ENCODE data around the gene CSTF2T. TPM values are rescaled to one million over a fixed set of nuclear protein-coding genes. Genes with fewer than 3 reads are reported as not detected.

Gene CSTF2T
- total and polyA plus RNA-seq, 2 donors (not counting 3 experiments of a cell fraction or from before 2014, with no cell fraction given) = 4.8 to 19.8 TPM

DNA sequence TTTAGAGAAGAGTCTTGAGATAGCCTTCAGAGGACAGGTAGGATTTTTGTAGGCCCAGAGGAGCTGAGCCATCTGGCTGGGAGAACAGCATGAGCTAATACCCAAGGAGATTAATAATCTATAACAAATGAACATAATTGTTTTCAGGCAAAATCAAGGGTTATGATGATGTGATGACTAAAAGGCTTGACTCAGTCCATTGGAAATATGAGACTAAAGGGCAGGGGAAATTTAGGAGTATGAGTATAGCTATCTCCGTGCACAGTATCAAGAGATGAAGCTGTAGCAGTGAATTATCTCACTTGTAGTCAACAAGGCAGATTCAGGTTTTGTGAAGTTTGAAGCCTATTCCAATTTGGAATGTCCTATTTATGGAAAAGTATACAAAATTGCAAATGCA lies 40.1 kb downstream of the CSTF2T start:
- intact Hi-C loops (cut with micrococcal nuclease) (no loop called here), dilution Hi-C loops (cut with MboI; ENCODE audit: extremely low pct_ligation_motif_present, low sequenced_read_pairs) (no loop called here)
- H2AFZ ChIP-seq (ENCODE audit: low read depth, low read length) = no peak overlapping the region
- no peak for FAIRE-seq
- POLR2A ChIA-PET = no interaction called here
- no peaks in the 10 kb centered on the region for H4K20me1 ChIP-seq (replicated peaks; ENCODE audit: control insufficient read depth, extremely low read depth, insufficient read depth, low read length)
- H3K9me3 ChIP-seq (replicated peaks; ENCODE audit: control insufficient read depth, insufficient read depth, low read length) = no peaks in the 10 kb centered on the region
- no peak for TF ChIP-seq POLR2A (IDR thresholded peaks at IDR 0.05; ENCODE audit: low read depth, low read length)
- TF ChIP-seq MYC (IDR thresholded peaks at IDR 0.05; ENCODE audit: low read depth, low read length) = no peak
- no peak for TF ChIP-seq EZH2 (IDR thresholded peaks at IDR 0.05; ENCODE audit: borderline replicate concordance, low read depth, low read length, severe bottlenecking)
- TF ChIP-seq JUN (IDR thresholded peaks at IDR 0.05; ENCODE audit: borderline replicate concordance, insufficient read depth, insufficient read length, low read depth) = no peak
- no peak for TF ChIP-seq GATA2 (IDR thresholded peaks at IDR 0.05; ENCODE audit: insufficient read depth, insufficient read length, low read depth, low read length)
- no peak for TF ChIP-seq POLR2AphosphoS5 (IDR thresholded peaks at IDR 0.05; ENCODE audit: insufficient read depth, low read depth, low read length)
- TF ChIP-seq, protein P1, sequence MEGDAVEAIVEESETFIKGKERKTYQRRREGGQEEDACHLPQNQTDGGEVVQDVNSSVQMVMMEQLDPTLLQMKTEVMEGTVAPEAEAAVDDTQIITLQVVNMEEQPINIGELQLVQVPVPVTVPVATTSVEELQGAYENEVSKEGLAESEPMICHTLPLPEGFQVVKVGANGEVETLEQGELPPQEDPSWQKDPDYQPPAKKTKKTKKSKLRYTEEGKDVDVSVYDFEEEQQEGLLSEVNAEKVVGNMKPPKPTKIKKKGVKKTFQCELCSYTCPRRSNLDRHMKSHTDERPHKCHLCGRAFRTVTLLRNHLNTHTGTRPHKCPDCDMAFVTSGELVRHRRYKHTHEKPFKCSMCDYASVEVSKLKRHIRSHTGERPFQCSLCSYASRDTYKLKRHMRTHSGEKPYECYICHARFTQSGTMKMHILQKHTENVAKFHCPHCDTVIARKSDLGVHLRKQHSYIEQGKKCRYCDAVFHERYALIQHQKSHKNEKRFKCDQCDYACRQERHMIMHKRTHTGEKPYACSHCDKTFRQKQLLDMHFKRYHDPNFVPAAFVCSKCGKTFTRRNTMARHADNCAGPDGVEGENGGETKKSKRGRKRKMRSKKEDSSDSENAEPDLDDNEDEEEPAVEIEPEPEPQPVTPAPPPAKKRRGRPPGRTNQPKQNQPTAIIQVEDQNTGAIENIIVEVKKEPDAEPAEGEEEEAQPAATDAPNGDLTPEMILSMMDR (IDR thresholded peaks at IDR 0.05; ENCODE audit: extremely low read depth in 1 of 2, insufficient read depth in 1 of 2, low read depth in 1 of 2, low read length in 2 of 2) = no peak
- TF ChIP-seq, protein P2, sequence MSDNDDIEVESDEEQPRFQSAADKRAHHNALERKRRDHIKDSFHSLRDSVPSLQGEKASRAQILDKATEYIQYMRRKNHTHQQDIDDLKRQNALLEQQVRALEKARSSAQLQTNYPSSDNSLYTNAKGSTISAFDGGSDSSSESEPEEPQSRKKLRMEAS (IDR thresholded peaks at IDR 0.05; ENCODE audit: insufficient read depth, insufficient read length) = no peak
- TF ChIP-seq FOS (IDR thresholded peaks at IDR 0.05; ENCODE audit: borderline replicate concordance, insufficient read depth, low read length) = no peak
- H3K27ac ChIP-seq (ENCODE audit: insufficient read depth, low read depth, low read length) = no peak overlapping the region
- CTCF ChIA-PET = interaction anchor here (1.1 to 1.9 kb wide), 2 partner anchors 10 to 270 kb away, joined by 5 to 6 read pairs; no protein-coding TSS in a partner anchor
- H3K79me2 ChIP-seq (ENCODE audit: control insufficient read depth, insufficient read depth, low read length) = no peaks in the 10 kb centered on the region
- no peaks in the 10 kb centered on the region for H3K36me3 ChIP-seq (ENCODE audit: control insufficient read depth in 2 of 2, extremely low read depth in 1 of 2, insufficient read depth in 2 of 2, low read length in 2 of 2)
- H3K9me1 ChIP-seq (replicated peaks; ENCODE audit: control insufficient read depth, extremely low read depth, insufficient read depth, low read length) = no peaks in the 10 kb centered on the region
- no peak for DNase-seq (ENCODE audit: low read depth, low spot score)
- no peaks in the 10 kb centered on the region for H3K4me1 ChIP-seq (ENCODE audit: control insufficient read depth, extremely low read depth, insufficient read depth, low read length)
- BruUV-seq (replicated peaks) = no TSS peak
- no peak overlapping the region for H3K4me2 ChIP-seq (ENCODE audit: insufficient read depth, low read length)
- no peak overlapping the region for H3K4me3 ChIP-seq (replicated peaks in 1 of 3; ENCODE audit: insufficient read depth in 1 of 3, low read depth in 1 of 3, low read length in 3 of 3)
- H3K27me3 ChIP-seq (ENCODE audit: control insufficient read depth in 2 of 2, insufficient read depth in 2 of 2, low read length in 2 of 2) = no peaks in the 10 kb centered on the region
- H3K9ac ChIP-seq (replicated peaks; ENCODE audit: extremely low read depth, insufficient read depth, low read length) = no peak overlapping the region

Data from endothelial cell of umbilical vein (primary cell).